CD4-positive, alpha-beta T cell treated with Interleukin-17A for 1 hour (primary cell): ENCODE measurements around the gene UVRAG.

Source experiments
- DNase-seq: peaks from one replicate; pipeline ENCODE4 v3.0.0-alpha.2; 2020

The UVRAG gene

DNA sequence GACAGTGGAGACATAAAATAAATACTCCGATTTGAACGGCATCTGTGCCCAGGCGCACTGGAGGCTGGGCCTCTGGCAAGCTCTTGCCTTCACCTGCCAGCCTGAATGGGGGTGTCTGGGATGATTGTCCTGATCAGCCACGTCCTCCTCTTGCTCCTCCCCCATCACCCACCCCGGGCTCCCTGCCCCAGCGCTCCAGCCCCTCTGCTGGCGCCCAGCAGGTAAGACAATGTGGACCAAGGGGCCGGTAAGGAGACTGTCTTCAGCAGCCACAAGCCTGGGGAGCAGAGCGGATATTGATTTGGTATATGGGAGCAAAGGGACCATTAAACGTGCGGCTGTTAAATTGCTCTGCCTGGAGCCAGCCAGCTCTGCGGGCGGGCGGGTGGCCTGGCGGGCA is 366.4 kb downstream of the UVRAG start:
- no peak for DNase-seq

DNA sequence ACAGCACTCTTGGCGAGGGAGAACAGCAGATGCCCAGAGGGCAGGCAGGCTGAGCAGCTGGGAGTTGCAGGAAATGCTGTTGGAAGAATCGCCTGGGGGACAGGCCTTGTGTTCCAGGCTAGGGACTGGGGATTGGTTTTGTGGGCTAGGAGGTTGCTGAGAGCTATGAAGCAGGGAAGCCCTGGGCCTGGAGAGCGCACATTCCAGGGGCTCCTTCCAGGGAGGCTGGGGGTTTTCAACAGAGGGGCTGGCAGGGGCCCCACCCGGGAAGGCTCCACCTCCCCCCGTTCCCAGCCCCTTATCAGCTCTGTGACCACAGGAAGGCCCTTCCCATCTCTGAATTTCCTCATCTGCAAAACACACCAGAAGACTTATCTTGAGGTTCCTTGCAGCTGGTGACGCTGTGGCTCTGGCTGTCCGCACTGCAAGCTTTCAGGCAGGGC is 369.6 kb downstream of the UVRAG start:
- DNase-seq, result no peak

DNA sequence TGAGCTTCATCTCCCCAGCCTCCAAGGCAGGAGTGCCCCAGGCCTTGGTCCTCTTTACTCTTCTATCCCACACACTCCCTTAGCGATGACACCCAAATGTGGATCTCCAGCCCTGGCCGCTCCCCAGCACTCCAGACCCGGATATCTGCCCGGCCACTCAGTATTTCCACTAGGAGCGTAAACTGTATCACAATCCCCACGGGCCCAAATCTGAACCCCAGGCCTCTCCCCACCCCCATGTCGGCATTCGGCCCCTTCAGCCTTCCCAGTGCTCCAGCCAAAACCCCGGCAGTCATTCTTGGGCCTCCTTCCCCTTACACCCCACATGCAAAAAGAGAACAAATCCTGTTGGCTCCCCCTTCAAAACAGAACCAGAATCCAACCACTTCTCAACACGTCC is 370.5 kb downstream of the UVRAG start:
- DNase-seq, result no peak

DNA sequence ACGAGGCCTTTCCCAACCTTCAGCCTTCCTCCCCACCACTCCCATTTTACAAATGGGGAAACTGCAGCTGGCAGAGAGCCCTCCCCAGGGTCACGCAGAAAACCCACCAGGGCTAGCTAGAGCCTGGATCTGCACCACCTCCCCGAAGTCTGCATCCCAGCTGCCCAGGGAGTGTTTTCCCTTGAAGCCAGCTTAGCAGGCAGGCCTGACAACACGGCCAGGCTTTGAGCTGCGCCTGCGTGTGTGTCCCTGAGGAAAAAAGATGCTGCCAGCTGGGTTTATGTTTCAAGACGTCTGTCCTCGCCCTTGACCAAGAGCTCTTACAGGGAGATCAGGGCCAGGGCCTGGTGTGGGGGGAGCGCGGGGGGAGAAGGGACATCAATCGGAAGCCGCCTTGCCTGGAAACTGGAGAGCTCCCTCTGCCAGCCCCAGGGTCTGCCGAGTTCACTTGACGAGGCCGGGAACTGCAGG is 371.0 kb downstream of the UVRAG start:
- DNase-seq, result no peak

DNA sequence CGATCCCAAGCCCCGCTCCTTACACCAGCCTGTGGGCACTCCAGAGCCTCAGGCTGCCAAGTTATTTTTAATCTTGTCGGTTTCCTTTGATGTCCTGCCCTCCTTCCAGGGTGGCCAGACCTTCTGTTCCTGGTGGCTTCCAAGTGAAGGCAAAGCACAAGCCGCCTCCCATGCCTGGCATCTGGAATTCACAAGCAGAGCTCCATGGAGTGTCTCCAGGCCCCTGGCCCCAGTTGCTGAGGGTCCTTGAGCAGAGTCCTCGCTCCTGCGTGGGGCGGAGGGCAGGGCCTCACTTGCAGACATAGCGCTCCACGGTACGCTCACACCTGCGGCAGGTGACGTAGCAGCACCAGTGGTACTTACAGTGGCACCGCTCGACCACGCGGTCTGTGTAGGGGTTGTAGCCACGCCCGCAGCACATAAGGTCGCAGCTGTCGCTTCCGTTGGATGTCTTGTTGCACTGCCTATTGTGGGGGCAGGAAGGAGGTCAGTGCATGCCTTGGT is 371.8 kb downstream of the UVRAG start:
- DNase-seq, result no peak

DNA sequence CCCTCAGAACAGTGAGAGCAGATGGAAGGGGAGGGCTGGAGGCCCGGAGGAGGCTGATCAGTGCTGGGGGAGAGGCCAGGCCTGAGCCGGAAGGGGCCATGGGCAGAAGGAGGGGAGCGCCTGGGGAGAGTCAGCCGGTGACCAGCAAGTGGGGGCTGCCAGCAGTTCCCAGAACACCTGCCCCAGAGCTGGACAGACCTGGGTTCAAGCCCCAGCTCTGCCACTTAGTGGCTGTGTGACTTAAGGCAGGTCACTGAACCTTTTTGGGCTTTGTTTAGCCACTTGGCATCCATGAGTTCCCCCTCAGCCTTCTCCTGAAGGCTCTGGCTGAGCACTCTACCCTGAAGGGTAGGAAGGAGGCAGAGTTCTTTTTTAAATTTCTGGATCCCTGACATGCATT is 373.9 kb downstream of the UVRAG start:
- DNase-seq, result no peak

GRCh38 chr11:76189682-76190081 is 374.7 kb downstream of the UVRAG start:
- no peak for DNase-seq

- DNase-seq, result no peak
Measured at GRCh38 chr11:76190376-76190775, 375.4 kb downstream of the UVRAG start.
